GM19397 (cell line): ENCODE results near the gene HRH1.

ENCODE experiments used
- ATAC-seq: cut with Tn5 transposase; IDR thresholded peaks from one replicate; pipeline ENCODE4 v1.9.1; 2021; ENCODE audit warnings: mild to moderate bottlenecking, moderate library complexity; ENCODE audit not compliant: unreplicated experiment

Gene HRH1

GRCh38 chr3:11312166-11312565, 157.9 kb downstream of the HRH1 start:
- no peak for ATAC-seq
